ENCODE measurements around the gene PAK6.

GRCh38 chr15:40300771-40301170 is 61.9 kb downstream of the PAK6 start:
- TF ChIP-seq CTCF (IDR thresholded peaks at IDR 0.05) (no peak), POLR2AphosphoS5 (IDR thresholded peaks at IDR 0.05) (no peak), POLR2A (IDR thresholded peaks at IDR 0.05) (no peak)

Data from prostate gland (tissue), 2 donors.